Measurements from ENCODE around the gene ORMDL2. TPM values are rescaled to one million over a fixed set of nuclear protein-coding genes. Genes with fewer than 3 reads are reported as not detected.
"Not testable (repeated sequence)": the region's sequence is repeated elsewhere in the genome, so short reads cannot be mapped to it uniquely, and the experiment has no call there.

The ORMDL2 gene
- total RNA-seq, 2 donors from 2014 or later = 6.5 to 17.1 TPM

- Histone ChIP-seq H3K36me3 (peaks cover 4% of the 10 kb centered on the region), H3K27ac (peak overlapping the region; percentile 88 to 94), H3K9me3 (no peaks in the 10 kb centered on the region), H3K4me1 (peaks cover 0 to 58% of the 10 kb centered on the region in 2 donors), H3K27me3 (no peaks in the 10 kb centered on the region), H3K4me3 (peak overlapping the region; percentile 83 to 97)
- TF ChIP-seq CTCF (IDR thresholded peaks at IDR 0.05) = no peak
- DNase-seq (ENCODE audit: low spot score) = no peak
Measured at GRCh38 chr12:55828357-55828756, 10.5 kb downstream of the ORMDL2 start.

GRCh38 chr12:55829967-55830600 is 12.2 kb downstream of the ORMDL2 start:
- H3K27ac ChIP-seq = peak overlapping the region; percentile 88 to 94
- no peak for TF ChIP-seq CTCF (IDR thresholded peaks at IDR 0.05)
- H3K36me3 ChIP-seq = peaks cover 3% of the 10 kb centered on the region
- no peaks in the 10 kb centered on the region for H3K9me3 ChIP-seq
- no peaks in the 10 kb centered on the region for H3K27me3 ChIP-seq
- H3K4me1 ChIP-seq = peaks cover 0 to 58% of the 10 kb centered on the region in 2 donors
- no peak for DNase-seq (ENCODE audit: low spot score)
- peak overlapping the region; percentile 75 to 97 for H3K4me3 ChIP-seq

GRCh38 chr12:55830601-55831446 is 13.0 kb downstream of the ORMDL2 start:
- H3K27ac ChIP-seq = peak overlapping the region; percentile 88 to 94

GRCh38 chr12:55831447-55831815 is 13.6 kb downstream of the ORMDL2 start:
- Histone ChIP-seq H3K36me3 (peaks cover 3% of the 10 kb centered on the region), H3K27ac (peak overlapping the region; percentile 88 to 94), H3K4me3 (peak overlapping the region; percentile 75 to 97), H3K9me3 (no peaks in the 10 kb centered on the region), H3K4me1 (peaks cover 0 to 50% of the 10 kb centered on the region in 2 donors), H3K27me3 (no peaks in the 10 kb centered on the region)
- no peak for DNase-seq (ENCODE audit: low spot score)
- TF ChIP-seq CTCF (IDR thresholded peaks at IDR 0.05) = no peak

More at GRCh38 chr12:55830601-55831446, 13.0 kb downstream of the ORMDL2 start:
- no peaks in the 10 kb centered on the region for H3K27me3 ChIP-seq
- H3K9me3 ChIP-seq = no peaks in the 10 kb centered on the region
- DNase-seq (ENCODE audit: low spot score) = peak; percentile 92
- H3K4me3 ChIP-seq = peak overlapping the region; percentile 75 to 97
- H3K4me1 ChIP-seq = peaks cover 0 to 56% of the 10 kb centered on the region in 2 donors
- no peak for TF ChIP-seq CTCF (IDR thresholded peaks at IDR 0.05)
- H3K36me3 ChIP-seq = peaks cover 3% of the 10 kb centered on the region

- no peak overlapping the region for H3K4me3 ChIP-seq
- no peaks in the 10 kb centered on the region for H3K27me3 ChIP-seq
- H3K36me3 ChIP-seq = peaks cover 3% of the 10 kb centered on the region
- no peaks in the 10 kb centered on the region for H3K9me3 ChIP-seq
- H3K27ac ChIP-seq = peak overlapping the region in 1 of 2 donors; percentile 2
- peaks cover 0 to 34% of the 10 kb centered on the region in 2 donors for H3K4me1 ChIP-seq
- no peak for TF ChIP-seq CTCF (IDR thresholded peaks at IDR 0.05)
- DNase-seq (ENCODE audit: low spot score) = no peak
Measured at GRCh38 chr12:55833056-55833455, 15.2 kb downstream of the ORMDL2 start.

DNA sequence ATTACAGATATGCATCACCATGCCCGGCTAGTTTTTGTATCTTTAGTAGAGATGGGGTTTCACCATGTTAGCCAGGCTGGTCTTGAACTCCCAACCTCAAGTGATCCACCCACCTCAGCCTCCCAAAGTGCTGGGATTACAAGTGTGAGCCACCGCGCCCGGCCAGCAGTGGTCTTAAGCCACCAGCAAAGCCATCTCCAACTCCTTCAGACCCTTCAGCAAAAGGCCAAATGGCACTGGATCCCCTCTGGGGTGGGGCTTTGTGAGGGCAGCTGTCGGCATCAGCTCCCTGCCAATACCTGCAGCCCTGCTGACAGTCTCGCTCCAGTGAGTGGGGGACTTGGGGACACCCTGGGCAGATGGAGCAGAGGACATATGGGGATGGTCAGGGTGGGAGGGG is 16.6 kb downstream of the ORMDL2 start:
- not testable (repeated sequence) for H3K9me3 ChIP-seq; H3K4me3 ChIP-seq; H3K27me3 ChIP-seq; H3K27ac ChIP-seq; H3K36me3 ChIP-seq; DNase-seq (ENCODE audit: low spot score)
- peaks cover 0 to 24% of the 10 kb centered on the region in 2 donors for H3K4me1 ChIP-seq
